ENCODE measurements around the gene CRYZL1. TPM values are rescaled to one million over a fixed set of nuclear protein-coding genes. Genes with fewer than 3 reads are reported as not detected.

The CRYZL1 gene
- total and polyA plus RNA-seq, 4 experiments from 2014 or later, result 34.4 to 64.2 (median 51.3) TPM

- peaks cover 29% of the 10 kb centered on the region for H3K36me3 ChIP-seq (ENCODE audit: insufficient read depth, low read length)
- H3K9me3 Mint-ChIP-seq, result no peaks in the 10 kb centered on the region
Measured at GRCh38 chr21:33598051-33598450, 43.5 kb downstream of the CRYZL1 start.

DNA sequence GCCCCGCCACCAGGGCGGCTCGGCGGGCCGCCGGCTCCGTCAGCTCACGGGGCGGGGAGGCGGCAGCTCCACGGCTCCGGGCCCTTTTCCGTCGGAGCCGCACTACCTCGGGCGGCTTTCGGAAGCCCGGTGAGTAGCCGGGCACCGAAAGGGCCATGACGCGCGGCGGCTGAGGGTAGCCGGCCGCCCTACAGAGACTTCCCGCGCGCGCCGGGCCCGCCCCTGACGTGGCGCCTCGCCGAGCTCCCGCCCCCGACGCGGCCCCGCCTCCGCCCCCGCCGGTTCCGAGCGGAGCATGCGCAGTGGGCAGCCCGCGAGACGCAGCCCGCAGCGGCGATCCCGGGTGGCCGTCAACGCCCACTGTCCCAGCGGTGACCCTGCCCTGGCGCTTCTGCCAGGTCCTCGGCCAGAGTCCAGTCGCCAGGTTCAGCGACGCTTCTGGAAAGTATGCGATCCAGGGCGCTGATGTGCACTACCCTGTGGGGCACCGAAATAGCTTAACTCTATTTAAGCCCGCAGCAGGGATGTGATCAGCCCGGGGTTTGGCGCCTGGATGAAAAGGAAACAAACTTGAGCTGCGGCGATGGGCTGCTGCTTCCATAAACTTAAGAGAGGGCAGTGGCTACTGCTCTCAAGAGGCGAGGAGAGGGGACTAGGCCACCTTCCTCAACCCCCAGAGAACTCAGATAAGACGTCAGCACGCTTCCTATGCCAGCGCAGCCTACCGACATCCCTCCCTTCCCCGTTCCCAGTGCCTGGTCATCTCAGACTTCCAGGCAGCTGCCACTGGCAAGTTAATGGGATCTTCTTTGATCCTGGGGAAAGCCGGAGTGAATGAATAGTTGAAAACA lies 52.8 kb downstream of the CRYZL1 start, which contains the start of gene DONSON:
Gene DONSON, minus strand, starts transcription at position 200 of the 851 bp plus-strand sequence. Its CDS starts 43 bp downstream, at position 157.
- Histone ChIP-seq H3K4me1 (ENCODE audit: insufficient read depth, low read length) (peaks cover 14% of the 10 kb centered on the region), H3K27ac (ENCODE audit: low read depth, low read length) (peak within 1 kb of the TSS; percentile 78), H3K4me3 (ENCODE audit: low read length in 2 of 2) (peak within 1 kb of the TSS; percentile 60 to 72), H3K9me3 (ENCODE audit: control insufficient read depth in 1 of 2, low read length in 2 of 2) (no peaks in the 10 kb centered on the region), H3K36me3 (ENCODE audit: insufficient read depth, low read length) (no peaks in the 10 kb centered on the region), H3K27me3 (ENCODE audit: insufficient read depth, low read length) (no peaks in the 10 kb centered on the region)
- POLR2A ChIA-PET (ENCODE audit: partially characterized antibody), result interaction anchor here (0.6 to 2.5 kb wide), 23 partner anchors 9 to 861 kb away, joined by 3 to 38 read pairs (median 4); partner anchors contain the start of genes DNAJC28, GART, SON and SYNJ1
- Mint-ChIP-seq H3K4me3 (peak within 1 kb of the TSS; percentile 92 to 98 (median 94)), H3K4me1 (peaks cover 5 to 18% (median 10%) of the 10 kb centered on the region in 4 donors), H3K36me3 (peaks cover 0 to 5% of the 10 kb centered on the region in 2 donors), H3K27me3 (no peaks in the 10 kb centered on the region), H3K27ac (peak within 1 kb of the TSS; percentile 76 to 96 (median 95)), H3K9me3 (no peaks in the 10 kb centered on the region)
- peak; percentile 82 to 92 (median 89) for DNase-seq
- CTCF ChIA-PET (ENCODE audit: partially characterized antibody), result interaction anchor here (0.7 to 2.6 kb wide), 8 partner anchors 15 to 228 kb away, joined by 3 to 27 read pairs (median 4); partner anchors contain the start of gene GART
- intact Hi-C loops (cut with micrococcal nuclease), result loop anchor here (1.0 kb wide), 1 partner anchor 45 kb away; the partner anchor contains the start of gene SON

More at GRCh38 chr21:33598051-33598450, 43.5 kb downstream of the CRYZL1 start:
- no peak overlapping the region for H3K27ac ChIP-seq (ENCODE audit: low read depth, low read length)
- POLR2A ChIA-PET (ENCODE audit: partially characterized antibody), result interaction anchor here (1.0 kb wide), 1 partner anchor 10 kb away, joined by 3 read pairs; the partner anchor contains the start of gene DONSON
- no peak overlapping the region for H3K27ac Mint-ChIP-seq
- no peaks in the 10 kb centered on the region for H3K9me3 ChIP-seq (ENCODE audit: control insufficient read depth in 1 of 2, low read length in 2 of 2)
- H3K36me3 Mint-ChIP-seq, result peaks cover 18 to 42% of the 10 kb centered on the region in 2 donors
- no peak for DNase-seq
- no peaks in the 10 kb centered on the region for H3K27me3 ChIP-seq (ENCODE audit: insufficient read depth, low read length)
- CTCF ChIA-PET (ENCODE audit: partially characterized antibody), result no interaction called here
- H3K4me1 Mint-ChIP-seq, result no peaks in the 10 kb centered on the region
- no peak overlapping the region for H3K4me3 Mint-ChIP-seq
- H3K27me3 Mint-ChIP-seq, result no peaks in the 10 kb centered on the region
- H3K4me3 ChIP-seq (ENCODE audit: low read length in 2 of 2), result no peak overlapping the region
- intact Hi-C loops (cut with micrococcal nuclease), result no loop called here
- H3K4me1 ChIP-seq (ENCODE audit: insufficient read depth, low read length), result no peaks in the 10 kb centered on the region

DNA sequence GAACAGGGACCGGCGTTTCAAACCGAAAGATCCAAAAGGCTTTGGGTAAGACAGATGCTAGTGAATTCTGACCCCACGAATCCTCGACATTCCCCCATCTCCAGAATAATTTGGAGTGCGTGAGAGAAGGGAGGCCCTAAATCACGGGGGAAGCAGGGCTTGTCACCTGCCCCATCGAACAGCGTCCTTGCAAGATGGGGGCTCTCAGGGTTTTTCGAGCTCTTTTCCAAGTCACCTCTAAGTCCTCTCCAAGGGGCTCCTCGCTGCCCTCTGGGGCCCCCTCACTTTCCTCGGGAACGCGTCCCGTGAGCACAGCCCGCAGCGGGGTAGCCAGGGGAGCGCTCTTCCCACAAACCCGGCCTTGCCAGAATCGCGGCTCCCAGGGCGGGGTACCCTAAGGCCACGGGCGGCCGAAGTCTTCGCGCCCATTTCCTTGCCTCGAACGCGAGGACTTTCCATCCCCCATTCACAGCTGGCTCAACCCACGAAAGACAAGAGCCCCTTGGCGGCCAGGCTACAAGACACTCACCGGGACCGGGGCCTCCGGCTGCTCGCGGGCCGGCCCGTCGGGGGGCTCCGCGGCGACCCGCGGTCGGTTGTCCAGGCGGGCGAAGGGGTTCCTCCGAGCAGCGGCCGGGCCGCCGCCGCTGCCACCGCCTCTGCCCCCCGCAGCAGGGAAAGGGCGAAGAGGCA lies 53.6 kb downstream of the CRYZL1 start:
- Mint-ChIP-seq H3K27ac (peak overlapping the region; percentile 68 to 91 (median 83)), H3K27me3 (no peaks in the 10 kb centered on the region), H3K9me3 (no peaks in the 10 kb centered on the region), H3K36me3 (peaks cover 0 to 5% of the 10 kb centered on the region in 2 donors), H3K4me1 (peaks cover 5 to 18% (median 10%) of the 10 kb centered on the region in 4 donors), H3K4me3 (peak overlapping the region; percentile 84 to 89 (median 86))
- Histone ChIP-seq H3K4me3 (ENCODE audit: low read length in 2 of 2) (peak overlapping the region; percentile 60 to 72), H3K4me1 (ENCODE audit: insufficient read depth, low read length) (peaks cover 14% of the 10 kb centered on the region), H3K27me3 (ENCODE audit: insufficient read depth, low read length) (no peaks in the 10 kb centered on the region), H3K9me3 (ENCODE audit: control insufficient read depth in 1 of 2, low read length in 2 of 2) (no peaks in the 10 kb centered on the region), H3K27ac (ENCODE audit: low read depth, low read length) (peak overlapping the region; percentile 78), H3K36me3 (ENCODE audit: insufficient read depth, low read length) (no peaks in the 10 kb centered on the region)
- DNase-seq, result peak in 2 of 5 donors; percentile 11 to 44
- ChIA-PET CTCF (ENCODE audit: partially characterized antibody) (interaction anchor here (0.8 to 2.6 kb wide), 8 partner anchors 14 to 817 kb away, joined by 3 to 27 read pairs (median 4); partner anchors contain the start of genes GART and PAXBP1), POLR2A (ENCODE audit: partially characterized antibody) (interaction anchor here (0.6 to 2.5 kb wide), 21 partner anchors 9 to 860 kb away, joined by 3 to 38 read pairs (median 4); partner anchors contain the start of genes DNAJC28, GART, SON and SYNJ1)
- intact Hi-C loops (cut with micrococcal nuclease), result loop anchor here (1.0 to 2.0 kb wide), 2 partner anchors 15 to 45 kb away; partner anchors contain the start of gene SON

DNA sequence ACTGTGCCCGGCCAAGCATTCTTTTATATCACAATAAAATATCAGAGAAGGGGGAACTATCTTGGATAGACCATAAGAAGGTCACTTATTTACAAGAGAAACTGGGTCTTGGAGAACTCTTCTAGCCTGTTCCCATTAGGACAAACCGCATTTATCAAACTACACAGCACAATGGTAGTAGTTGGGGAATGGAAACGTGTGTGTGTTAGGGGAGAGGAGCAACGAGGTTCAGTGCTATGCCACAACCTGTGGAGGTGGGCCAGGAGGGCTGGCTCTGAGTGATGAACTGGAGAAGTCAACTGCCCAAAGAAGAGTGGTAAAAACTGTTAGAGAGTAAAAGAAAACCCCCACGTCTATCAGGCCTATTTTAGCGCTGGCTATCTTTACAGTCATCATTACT lies 54.6 kb downstream of the CRYZL1 start:
- no peaks in the 10 kb centered on the region for H3K36me3 ChIP-seq (ENCODE audit: insufficient read depth, low read length)
- ChIA-PET CTCF (ENCODE audit: partially characterized antibody) (interaction anchor here (1.1 kb wide), 1 partner anchor 19 kb away, joined by 3 read pairs; no protein-coding TSS in a partner anchor), POLR2A (ENCODE audit: partially characterized antibody) (interaction anchor here (1.2 kb wide), 1 partner anchor 44 kb away, joined by 3 read pairs; no protein-coding TSS in a partner anchor)
- H3K27me3 ChIP-seq (ENCODE audit: insufficient read depth, low read length), result no peaks in the 10 kb centered on the region
- H3K36me3 Mint-ChIP-seq, result peaks cover 0 to 5% of the 10 kb centered on the region in 2 donors
- peak overlapping the region in 3 of 7 donors; percentile 25 to 78 (median 42) for H3K27ac Mint-ChIP-seq
- no peaks in the 10 kb centered on the region for H3K27me3 Mint-ChIP-seq
- no peak overlapping the region for H3K4me3 ChIP-seq (ENCODE audit: low read length in 2 of 2)
- H3K27ac ChIP-seq (ENCODE audit: low read depth, low read length), result no peak overlapping the region
- intact Hi-C loops (cut with micrococcal nuclease), result loop anchor here (2.0 kb wide), 1 partner anchor 14 kb away; no protein-coding TSS in a partner anchor
- H3K9me3 ChIP-seq (ENCODE audit: control insufficient read depth in 1 of 2, low read length in 2 of 2), result no peaks in the 10 kb centered on the region
- DNase-seq, result no peak
- peaks cover 14% of the 10 kb centered on the region for H3K4me1 ChIP-seq (ENCODE audit: insufficient read depth, low read length)
- peak overlapping the region in 7 of 8 donors; percentile 7 to 68 (median 53) for H3K4me3 Mint-ChIP-seq
- peaks cover 5 to 18% (median 10%) of the 10 kb centered on the region in 4 donors for H3K4me1 Mint-ChIP-seq
- H3K9me3 Mint-ChIP-seq, result no peaks in the 10 kb centered on the region

- POLR2A ChIA-PET (ENCODE audit: partially characterized antibody), result interaction anchor here (1.3 kb wide), 1 partner anchor 41 kb away, joined by 4 read pairs; the partner anchor contains the start of gene SON
- H3K36me3 Mint-ChIP-seq, result peaks cover 0 to 10% of the 10 kb centered on the region in 2 donors
Measured at GRCh38 chr21:33584455-33584854, 57.1 kb downstream of the CRYZL1 start.

GRCh38 chr21:33578959-33579542 lies 62.5 kb downstream of the CRYZL1 start:
- Histone ChIP-seq H3K36me3 (ENCODE audit: insufficient read depth, low read length) (peaks cover 18% of the 10 kb centered on the region), H3K9me3 (ENCODE audit: control insufficient read depth in 1 of 2, low read length in 2 of 2) (no peaks in the 10 kb centered on the region), H3K27ac (ENCODE audit: low read depth, low read length) (no peak overlapping the region), H3K27me3 (ENCODE audit: insufficient read depth, low read length) (no peaks in the 10 kb centered on the region), H3K4me3 (ENCODE audit: low read length in 2 of 2) (no peak overlapping the region), H3K4me1 (ENCODE audit: insufficient read depth, low read length) (no peaks in the 10 kb centered on the region)
- Mint-ChIP-seq H3K4me3 (no peak overlapping the region), H3K36me3 (peaks cover 18 to 41% of the 10 kb centered on the region in 2 donors), H3K4me1 (peaks cover 0 to 7% (median 1%) of the 10 kb centered on the region in 4 donors), H3K27ac (peak overlapping the region in 4 of 7 donors; percentile 20 to 37 (median 32)), H3K27me3 (no peaks in the 10 kb centered on the region), H3K9me3 (no peaks in the 10 kb centered on the region)
- DNase-seq, result no peak
- ChIA-PET POLR2A (ENCODE audit: partially characterized antibody) (interaction anchor here (1.6 to 1.7 kb wide), 2 partner anchors 10 to 36 kb away, joined by 3 to 13 read pairs; partner anchors contain the start of gene DONSON), CTCF (ENCODE audit: partially characterized antibody) (interaction anchor here (0.6 kb wide), 1 partner anchor 25 kb away, joined by 3 read pairs; no protein-coding TSS in a partner anchor)
- intact Hi-C loops (cut with micrococcal nuclease), result no loop called here

More at GRCh38 chr21:33584455-33584854, 57.1 kb downstream of the CRYZL1 start:
- Mint-ChIP-seq H3K27me3 (no peaks in the 10 kb centered on the region), H3K9me3 (no peaks in the 10 kb centered on the region), H3K4me3 (no peak overlapping the region), H3K27ac (no peak overlapping the region), H3K4me1 (peaks cover 7 to 18% (median 10%) of the 10 kb centered on the region in 4 donors)
- Histone ChIP-seq H3K4me3 (ENCODE audit: low read length in 2 of 2) (no peak overlapping the region), H3K4me1 (ENCODE audit: insufficient read depth, low read length) (peaks cover 12% of the 10 kb centered on the region), H3K36me3 (ENCODE audit: insufficient read depth, low read length) (no peaks in the 10 kb centered on the region), H3K9me3 (ENCODE audit: control insufficient read depth in 1 of 2, low read length in 2 of 2) (no peaks in the 10 kb centered on the region), H3K27ac (ENCODE audit: low read depth, low read length) (no peak overlapping the region), H3K27me3 (ENCODE audit: insufficient read depth, low read length) (no peaks in the 10 kb centered on the region)
- intact Hi-C loops (cut with micrococcal nuclease), result no loop called here
- no peak for DNase-seq
- CTCF ChIA-PET (ENCODE audit: partially characterized antibody), result interaction anchor here (2.4 kb wide), 1 partner anchor 10 kb away, joined by 7 read pairs; no protein-coding TSS in a partner anchor
